GM12878 (cell line): ENCODE results near the gene CD52. TPM values are rescaled to one million over a fixed set of nuclear protein-coding genes. Genes with fewer than 3 reads are reported as not detected.

Source experiments
- ATAC-seq: fragments of 200-7000 bp; cut with Tn5 transposase; 3 replicates; pipeline ENCODE4 v1.9.1; 2020; ENCODE audit warnings: mild to moderate bottlenecking, moderate library complexity
- BruUV-seq: library from RNA; stranded (reverse); fragments of 400-500 nt; replicated peaks from 2 replicates; lab custom pipeline; 2021; lab: Mats Ljungman, UMichigan
- CTCF ChIA-PET: fragments of 300-600 bp; sonication (Branson Sonifier 250); formaldehyde crosslinking; extraction: SDS; loops from one replicate; lab custom pipeline; 2021; ENCODE audit warnings: inconsistent platforms; lab: Yijun Ruan, JAX
- POLR2A ChIA-PET: fragments of 350-600 bp; formaldehyde crosslinking; extraction: SDS; loops from one replicate; lab custom pipeline; 2021; ENCODE audit warnings: inconsistent platforms; lab: Charles Lee
- RAD21 ChIA-PET: fragments of 300-600 bp; sonication (Branson Sonifier 250); formaldehyde crosslinking; loops from one replicate; lab custom pipeline; 2023; ENCODE audit warnings: antibody characterized with exemption; ENCODE audit not compliant: unreplicated experiment; lab: Charles Lee
- SMC1A ChIA-PET: fragments of 300-600 bp; sonication (Branson Sonifier 250); formaldehyde crosslinking; loops from one replicate; lab custom pipeline; 2023; ENCODE audit not compliant: unreplicated experiment, uncharacterized antibody; lab: Charles Lee
- DNase-seq: peaks from one replicate; pipeline ENCODE4 v3.0.0-alpha.2; 2011; ENCODE audit warnings: low read depth, low spot score
- FAIRE-seq: peaks from 3 replicates; lab custom pipeline; 2011; peaks lifted over from hg19 to GRCh38; lab: Jason Lieb, UNC
- H2AFZ ChIP-seq: 2 replicates; pipeline ENCODE4 v1.6.0; 2011; ENCODE audit warnings: low read depth, low read length, control low read depth; ENCODE audit not compliant: control insufficient read depth
- H3K27ac ChIP-seq: 2 replicates; pipeline ENCODE4 v1.5.1; 2011; ENCODE audit warnings: control low read depth; ENCODE audit not compliant: control insufficient read depth, insufficient read depth
- H3K27me3 ChIP-seq, 2 experiments: replicated peaks in 1 of 2; 2 replicates each; pipeline versions ENCODE4 v1.6.0 to v1.6.1; 2011; ENCODE audit warnings: low read length in 1 of 2; ENCODE audit not compliant: control insufficient read depth in 2 of 2, insufficient read depth in 2 of 2
- H3K36me3 ChIP-seq, 2 experiments: 2 replicates each; pipeline ENCODE4 v1.5.1; 2011; ENCODE audit warnings: low read length in 1 of 2; ENCODE audit not compliant: control insufficient read depth in 2 of 2, insufficient read depth in 2 of 2
- H3K4me1 ChIP-seq: 2 replicates; pipeline ENCODE4 v1.6.1; 2011; ENCODE audit warnings: mild to moderate bottlenecking, low read length, moderate library complexity, mixed read lengths; ENCODE audit not compliant: control insufficient read depth, insufficient read depth
- H3K4me2 ChIP-seq: 2 replicates; pipeline ENCODE4 v1.6.0; 2011; ENCODE audit warnings: control low read depth; ENCODE audit not compliant: control insufficient read depth, insufficient read depth
- H3K4me3 ChIP-seq: fragments of 200-600 bp; sonication (generic); 2 replicates; pipeline ENCODE4 v1.5.1; 2016
- H3K79me2 ChIP-seq: 2 replicates; pipeline ENCODE4 v1.6.0; 2011; ENCODE audit warnings: low read length; ENCODE audit not compliant: control insufficient read depth, insufficient read depth
- H3K9ac ChIP-seq: 2 replicates; pipeline ENCODE4 v1.8.0; 2011; ENCODE audit warnings: low read length, control low read depth, mixed read lengths; ENCODE audit not compliant: control insufficient read depth, insufficient read depth
- H3K9me3 ChIP-seq: replicated peaks from 3 replicates; pipeline ENCODE4 v1.5.1; 2011; ENCODE audit warnings: mild to moderate bottlenecking, low read length; ENCODE audit not compliant: control insufficient read depth, insufficient read depth
- H4K20me1 ChIP-seq: 2 replicates; pipeline ENCODE4 v1.6.0; 2011; ENCODE audit not compliant: control insufficient read depth, insufficient read depth
- CREB1 ChIP-seq: IDR thresholded peaks from 2 replicates; pipeline ENCODE4 v1.6.1; 2012; ENCODE audit warnings: low read depth, mild to moderate bottlenecking, inconsistent platforms
- HCFC1 ChIP-seq: fragments of 150-350 bp; IDR thresholded peaks from 2 replicates; pipeline ENCODE4 v1.6.1; 2014; ENCODE audit warnings: low read length
- MEF2B ChIP-seq: fragments of 450-650 bp; IDR thresholded peaks from 2 replicates; pipeline ENCODE4 v1.6.1; 2018; ENCODE audit warnings: mild to moderate bottlenecking, moderate library complexity; ENCODE audit not compliant: partially characterized antibody, poor library complexity, severe bottlenecking
- POLR2A ChIP-seq: IDR thresholded peaks from 2 replicates; pipeline ENCODE4 v1.6.1; 2011; ENCODE audit warnings: low read depth, mild to moderate bottlenecking, low read length
- REST ChIP-seq: IDR thresholded peaks from 2 replicates; pipeline ENCODE4 v1.6.1; 2012; ENCODE audit warnings: mild to moderate bottlenecking, low read depth, low read length
- TBL1XR1 ChIP-seq: IDR thresholded peaks from 2 replicates; pipeline ENCODE4 v1.6.1; 2012; ENCODE audit warnings: low read depth, low read length, improper control_type of control experiment
- WGBS: methylation state at CpG from one replicate; pipeline ENCODE4 v1.1.6; 2016; ENCODE audit warnings: low lambda C conversion rate; ENCODE audit not compliant: insufficient replicate concordance, insufficient coverage; ENCODE audit errors: missing lambda C conversion rate; 5-methylcytosine and 5-hydroxymethylcytosine counted together
- in situ Hi-C: fragments of 300-500 bp; cut with MboI; formaldehyde crosslinking; loops from 9 replicates; pipeline ENCODE4 v1.14.3; 2018; ENCODE audit warnings: mixed read lengths
- intact Hi-C: fragments of 100-400 bp; cut with micrococcal nuclease; formaldehyde crosslinking; loops from one replicate; pipeline ENCODE4 v1.14.2; 2022; ENCODE audit not compliant: unreplicated experiment
- polyA plus RNA-seq, 11 experiments: library from polyadenylated mRNA; depleted of rRNA in 4 of 11; unstranded in 6 of 11; stranded (reverse) in 5 of 11; fragments of >200 nt; fragmentation: Nextera tagmentation in 4 of 11; fragmentation: Illumina TruSeq in 1 of 11; extraction: Ambion mirVana in 4 of 11; extraction: Trizol in 1 of 11; gene quantifications; 1 replicate in 1 of 11; 2 replicates in 10 of 11; pipeline versions ENCODE4 v1.2.1 to v1.2.3, GENCODE V29; 2011 to 2016; ENCODE audit warnings: inconsistent platforms in 2 of 11, missing spikeins in 2 of 11, low read depth in 1 of 11
- total RNA-seq, 4 experiments: library from RNA; depleted of rRNA in 3 of 4; stranded (reverse); fragments of >200 nt in 3 of 4; fragmentation: Illumina TruSeq in 1 of 4; extraction: Trizol in 1 of 4; gene quantifications; 2 replicates each; pipeline versions ENCODE4 v1.2.1 to v1.2.3, GENCODE V29; 2013 to 2021

The CD52 gene
- total and polyA plus RNA-seq, 10 of the 15 experiments (the other 5 are each of a cell fraction or from before 2014, with no cell fraction given): 237 to 2,736 (median 532) TPM

GRCh38 chr1:26283871-26284596, 33.7 kb upstream of the CD52 start:
- ChIA-PET CTCF (interaction anchor here (0.6 to 18.0 kb wide), 23 partner anchors 8 to 358 kb away, joined by 3 to 879 read pairs (median 11); partner anchors contain the start of genes CD52, CEP85, DHDDS and UBXN11), POLR2A (interaction anchor here (0.5 to 9.2 kb wide), 4 partner anchors 24 to 147 kb away, joined by 3 to 253 read pairs (median 8); partner anchors contain the start of gene CD52), RAD21 (interaction anchor here (1.0 to 8.7 kb wide), 12 partner anchors 8 to 148 kb away, joined by 3 to 477 read pairs (median 11); partner anchors contain the start of genes CD52, CEP85, DHDDS and UBXN11), SMC1A (interaction anchor here (0.9 to 11.1 kb wide), 12 partner anchors 8 to 148 kb away, joined by 3 to 474 read pairs (median 14); partner anchors contain the start of genes CD52, DHDDS and UBXN11)
- H3K4me3 ChIP-seq: no peak overlapping the region
- 0 out of 2 replicates have a peak overlapping the region, but pooled peaks have one; percentile 22 for H3K4me2 ChIP-seq
- peaks cover 26% of the 10 kb centered on the region for H3K79me2 ChIP-seq
- no peak overlapping the region for H2AFZ ChIP-seq
- TF ChIP-seq POLR2A: no peak
- TF ChIP-seq HCFC1: no peak
- no peak for TF ChIP-seq CREB1
- no peak for TF ChIP-seq MEF2B
- no peak for TF ChIP-seq TBL1XR1
- no peak for TF ChIP-seq REST
- H3K36me3 ChIP-seq: peaks cover 3 to 4% of the 10 kb centered on the region in 2 experiments; a peak in 2 of 4 replicates
- peaks cover 69% of the 10 kb centered on the region for H3K4me1 ChIP-seq
- no peak for FAIRE-seq
- DNase-seq: no peak
- H4K20me1 ChIP-seq: no peaks in the 10 kb centered on the region
- BruUV-seq: no TSS peak
- intact Hi-C loops: loop anchor here (2.0 kb wide), 2 partner anchors 79 to 133 kb away; no protein-coding TSS in a partner anchor
- H3K27ac ChIP-seq: no peak overlapping the region
- in situ Hi-C loops: no loop called here
- WGBS: 60% methylated on average over 12 of the region's 12 CpGs
- no peak for ATAC-seq
- no peaks in the 10 kb centered on the region for H3K27me3 ChIP-seq
- no peaks in the 10 kb centered on the region for H3K9me3 ChIP-seq
- H3K9ac ChIP-seq: no peak overlapping the region
